Endothelial cell of umbilical vein (primary cell): ENCODE data around the gene ADGRG4. TPM values are rescaled to one million over a fixed set of nuclear protein-coding genes. Genes with fewer than 3 reads are reported as not detected.
A peak's percentile ranks its signal among the peaks of the same experiment; 100 is the strongest.
"Not testable (repeated sequence)": the region's sequence is repeated elsewhere in the genome, so short reads cannot be mapped to it uniquely, and the experiment has no call there.

ENCODE experiments used
- Bru-seq: library from RNA; stranded (reverse); fragments of 400-500 nt; gene quantifications from one replicate; lab custom pipeline; 2021; lab: Mats Ljungman, UMichigan
- BruChase-seq, 2 experiments: library from RNA; stranded (reverse); fragments of 400-500 nt; gene quantifications; one replicate each; lab custom pipeline; 2021; lab: Mats Ljungman, UMichigan
- BruUV-seq: library from RNA; stranded (reverse); fragments of 400-500 nt; replicated peaks from 2 replicates; lab custom pipeline; 2021; lab: Mats Ljungman, UMichigan
- CTCF ChIA-PET: fragments of 300-600, 350-600 bp; sonication (Branson Sonifier 250); formaldehyde crosslinking; loops from one replicate; lab custom pipeline; 2021; ENCODE audit warnings: antibody characterized with exemption, inconsistent platforms; lab: Charles Lee
- POLR2A ChIA-PET: fragments of 300-600, 350-600 bp; sonication (Branson Sonifier 250); formaldehyde crosslinking; loops from one replicate; lab custom pipeline; 2021; ENCODE audit warnings: antibody characterized with exemption, inconsistent platforms; lab: Charles Lee
- DNase-seq: peaks from one replicate; pipeline ENCODE4 v3.0.0-alpha.2; 2011; ENCODE audit warnings: low read depth, low spot score
- FAIRE-seq: peaks from 2 replicates; lab custom pipeline; 2011; peaks lifted over from hg19 to GRCh38; lab: Jason Lieb, UNC
- H2AFZ ChIP-seq: 2 replicates; pipeline ENCODE4 v1.6.0; 2012; ENCODE audit warnings: low read depth, low read length, control low read depth, inconsistent platforms
- H3K27ac ChIP-seq: 2 replicates; pipeline ENCODE4 v1.5.1; 2011; ENCODE audit warnings: low read depth, mild to moderate bottlenecking, control low read depth, low read length, moderate library complexity; ENCODE audit not compliant: insufficient read depth
- H3K27me3 ChIP-seq, 2 experiments: 2 replicates each; pipeline versions ENCODE4 v1.6.0 to v1.6.1; 2011; ENCODE audit warnings: low read length in 2 of 2, mixed read lengths in 1 of 2; ENCODE audit not compliant: control insufficient read depth in 2 of 2, insufficient read depth in 2 of 2
- H3K36me3 ChIP-seq, 2 experiments: 2 replicates in 1 of 2; 3 replicates in 1 of 2; pipeline ENCODE4 v1.5.1; 2011; ENCODE audit warnings: low read length in 2 of 2, mild to moderate bottlenecking in 1 of 2, moderate library complexity in 1 of 2; ENCODE audit not compliant: control insufficient read depth in 2 of 2, insufficient read depth in 2 of 2; ENCODE audit errors: extremely low read depth in 1 of 2
- H3K4me1 ChIP-seq: 3 replicates; pipeline ENCODE4 v1.5.1; 2011; ENCODE audit warnings: mild to moderate bottlenecking, low read length; ENCODE audit not compliant: control insufficient read depth, insufficient read depth; ENCODE audit errors: extremely low read depth
- H3K4me2 ChIP-seq: 2 replicates; pipeline ENCODE4 v1.6.1; 2011; ENCODE audit warnings: low read length, control low read depth, mixed read lengths; ENCODE audit not compliant: insufficient read depth
- H3K4me3 ChIP-seq, 3 experiments: fragments of 200-600 bp in 1 of 3; sonication (generic), shearing (Covaris generic) in 1 of 3; replicated peaks in 1 of 3; 2 replicates each; pipeline ENCODE4 v1.5.1; 2011 to 2016; ENCODE audit warnings: control low read depth in 3 of 3, low read length in 3 of 3, mild to moderate bottlenecking in 2 of 3, inconsistent platforms in 1 of 3, low read depth in 1 of 3, moderate library complexity in 1 of 3; ENCODE audit not compliant: insufficient read depth in 1 of 3
- H3K79me2 ChIP-seq: 2 replicates; pipeline ENCODE4 v1.6.0; 2012; ENCODE audit warnings: low read length, inconsistent platforms; ENCODE audit not compliant: control insufficient read depth, insufficient read depth
- H3K9ac ChIP-seq: replicated peaks from 2 replicates; pipeline ENCODE3; 2011; ENCODE audit warnings: low read length, control low read depth; ENCODE audit not compliant: insufficient read depth; ENCODE audit errors: extremely low read depth
- H3K9me1 ChIP-seq: replicated peaks from 3 replicates; pipeline ENCODE4 v1.6.0; 2011; ENCODE audit warnings: mild to moderate bottlenecking, low read length; ENCODE audit not compliant: control insufficient read depth, insufficient read depth; ENCODE audit errors: extremely low read depth
- H3K9me3 ChIP-seq: replicated peaks from 2 replicates; pipeline ENCODE4 v1.5.1; 2012; ENCODE audit warnings: low read length, inconsistent platforms; ENCODE audit not compliant: control insufficient read depth, insufficient read depth
- H4K20me1 ChIP-seq: replicated peaks from 2 replicates; pipeline ENCODE3; 2011; ENCODE audit warnings: mild to moderate bottlenecking, low read length; ENCODE audit not compliant: control insufficient read depth, insufficient read depth; ENCODE audit errors: extremely low read depth
- JUN ChIP-seq: IDR thresholded peaks from 2 replicates; pipeline ENCODE4 v1.6.1; 2011; ENCODE audit warnings: borderline replicate concordance, low read depth; ENCODE audit not compliant: insufficient read length, insufficient read depth
- POLR2A ChIP-seq: IDR thresholded peaks from 2 replicates; pipeline ENCODE4 v1.6.1; 2012; ENCODE audit warnings: low read depth, mild to moderate bottlenecking, control low read depth, low read length
- dilution Hi-C: fragments of 300-500 bp; cut with MboI; formaldehyde crosslinking; loops from one replicate; pipeline ENCODE4 v1.15.0; 2019; ENCODE audit warnings: low sequenced_read_pairs; ENCODE audit not compliant: extremely low pct_ligation_motif_present
- intact Hi-C: fragments of 100-400 bp; cut with micrococcal nuclease; formaldehyde crosslinking; loops from one replicate; pipeline ENCODE4 v1.10.0; 2022
- long read RNA-seq: library from polyadenylated mRNA; stranded (forward); transcript quantifications from one replicate; pipeline ENCODE4 v2.0.0, GENCODE V29; 2021
- polyA minus RNA-seq, 3 experiments: library from RNA; depleted of rRNA, polyadenylated mRNA; stranded (reverse); fragments of >200 nt; gene quantifications; 1 replicate in 1 of 3; 2 replicates in 2 of 3; pipeline ENCODE4 v1.2.3, GENCODE V29; 2011
- polyA plus RNA-seq, 4 experiments: library from polyadenylated mRNA; depleted of rRNA in 3 of 4; stranded (reverse) in 3 of 4; unstranded in 1 of 4; fragments of >200 nt; gene quantifications; 2 replicates each; pipeline versions ENCODE4 v1.2.1 to v1.2.3, GENCODE V29; 2011 to 2012; ENCODE audit warnings: missing spikeins in 1 of 4
- total RNA-seq: library from RNA; stranded (reverse); gene quantifications from 2 replicates; pipeline ENCODE4 v1.2.3, GENCODE V29; 2021

ADGRG4 gene
- total RNA-seq = 0.04 and 0.05 TPM in 2 replicates
- polyA plus RNA-seq = 0.08 and 0.13 TPM in 2 replicates
- 0.03 and 0.04 TPM in 2 replicates for polyA plus RNA-seq (2011; cell fraction: cytosol; rRNA removed)
- 0.32 TPM in 2 replicates for polyA plus RNA-seq (2011; cell fraction: nucleus; rRNA removed)
- polyA plus RNA-seq (2012) = 0.10 and 0.11 TPM in 2 replicates
- polyA minus RNA-seq = 0.17 and 0.55 TPM in 2 replicates
- polyA minus RNA-seq (2011; cell fraction: cytosol; rRNA and poly(A)+ RNA removed) = not detected
- 0.43 and 0.67 TPM in 2 replicates for polyA minus RNA-seq (2011; cell fraction: nucleus; rRNA and poly(A)+ RNA removed)
- Bru-seq, nascent RNA = percentile 5 among the genes with signal in this experiment
- percentile 8 among the genes with signal in this experiment for BruChase-seq, experiment 1, labeled RNA remaining after a 6-hour chase
- BruChase-seq, experiment 2, labeled RNA remaining after a 2-hour chase = percentile 9 among the genes with signal in this experiment
- long read RNA-seq = 0 reads

- H3K36me3 ChIP-seq, H3K79me2 ChIP-seq, H2AFZ ChIP-seq, intact Hi-C loops, H3K4me1 ChIP-seq, BruUV-seq, H3K4me3 ChIP-seq, dilution Hi-C loops, H3K9ac ChIP-seq, H3K4me2 ChIP-seq, H3K9me1 ChIP-seq, H4K20me1 ChIP-seq, H3K27me3 ChIP-seq, POLR2A ChIA-PET, FAIRE-seq, H3K9me3 ChIP-seq, H3K27ac ChIP-seq, CTCF ChIA-PET, DNase-seq: not testable (repeated sequence)
Measured at GRCh38 chrX:136300721-136301120, at the start of gene ADGRG4. ADGRG4 (plus strand) TSS chrX:136300963; CDS start chrX:136308778, 7,815 bp downstream.

GRCh38 chrX:136251041-136251991 lies 49.4 kb upstream of the ADGRG4 start, which contains the start of gene MAP7D3:
MAP7D3 (minus strand) TSS chrX:136251400; CDS start chrX:136251358, 42 bp downstream.
- BruUV-seq = TSS peak; percentile 56
- H3K4me1 ChIP-seq = peaks cover 9% of the 10 kb centered on the region
- no peaks in the 10 kb centered on the region for H3K27me3 ChIP-seq
- peak within 1 kb of the TSS; percentile 89 for H3K9ac ChIP-seq
- H3K36me3 ChIP-seq = no peaks in the 10 kb centered on the region
- ChIA-PET CTCF (interaction anchor here (0.7 to 5.0 kb wide), 3 partner anchors 9 to 223 kb away, joined by 3 to 21 read pairs (median 3); no protein-coding TSS in a partner anchor), POLR2A (no interaction called here)
- peak; percentile 15 for FAIRE-seq
- peak within 1 kb of the TSS; percentile 84 for H2AFZ ChIP-seq
- TF ChIP-seq POLR2A (peak; percentile 77), JUN (no peak)
- no peaks in the 10 kb centered on the region for H3K9me3 ChIP-seq
- no peaks in the 10 kb centered on the region for H3K9me1 ChIP-seq
- H3K4me3 ChIP-seq = peak within 1 kb of the TSS; percentile 69 to 84 (median 74)
- no peaks in the 10 kb centered on the region for H4K20me1 ChIP-seq
- dilution Hi-C loops (no loop called here), intact Hi-C loops (loop anchor here (1.0 kb wide), 2 partner anchors 8 to 17 kb away; no protein-coding TSS in a partner anchor)
- peak; percentile 29 for DNase-seq
- peak within 1 kb of the TSS; percentile 80 for H3K4me2 ChIP-seq
- peak within 1 kb of the TSS; percentile 70 for H3K27ac ChIP-seq
- peaks cover 18% of the 10 kb centered on the region for H3K79me2 ChIP-seq
